GM12874 (cell line): ENCODE measurements around the gene PAPOLG.

ENCODE experiments used
- TF ChIP-seq, protein P1 (sequence below): IDR thresholded peaks from 2 replicates; pipeline ENCODE4 v1.5.1; 2011; ENCODE audit warnings: low read depth, mild to moderate bottlenecking, control low read depth, low read length, moderate library complexity; ENCODE audit not compliant: insufficient read depth

Gene PAPOLG

DNA sequence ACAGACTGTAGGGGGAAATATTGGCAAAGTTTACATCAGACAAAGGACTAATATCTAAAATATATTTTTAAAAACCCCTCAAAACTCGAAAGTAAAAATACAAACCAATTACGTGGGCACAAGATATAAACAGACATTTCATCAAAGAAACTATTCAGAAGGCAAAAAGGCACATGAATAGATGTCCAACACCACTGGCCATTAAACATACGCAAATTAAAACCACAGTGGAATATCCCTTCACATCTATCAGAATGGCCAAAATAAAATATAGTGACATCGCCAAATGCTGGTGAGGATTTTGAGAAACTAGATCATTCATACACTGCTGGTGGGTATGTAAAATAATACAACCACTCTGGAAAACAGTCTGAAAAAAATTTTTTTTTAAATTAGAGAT is 30.6 kb upstream of the PAPOLG start:
- TF ChIP-seq, protein P1, sequence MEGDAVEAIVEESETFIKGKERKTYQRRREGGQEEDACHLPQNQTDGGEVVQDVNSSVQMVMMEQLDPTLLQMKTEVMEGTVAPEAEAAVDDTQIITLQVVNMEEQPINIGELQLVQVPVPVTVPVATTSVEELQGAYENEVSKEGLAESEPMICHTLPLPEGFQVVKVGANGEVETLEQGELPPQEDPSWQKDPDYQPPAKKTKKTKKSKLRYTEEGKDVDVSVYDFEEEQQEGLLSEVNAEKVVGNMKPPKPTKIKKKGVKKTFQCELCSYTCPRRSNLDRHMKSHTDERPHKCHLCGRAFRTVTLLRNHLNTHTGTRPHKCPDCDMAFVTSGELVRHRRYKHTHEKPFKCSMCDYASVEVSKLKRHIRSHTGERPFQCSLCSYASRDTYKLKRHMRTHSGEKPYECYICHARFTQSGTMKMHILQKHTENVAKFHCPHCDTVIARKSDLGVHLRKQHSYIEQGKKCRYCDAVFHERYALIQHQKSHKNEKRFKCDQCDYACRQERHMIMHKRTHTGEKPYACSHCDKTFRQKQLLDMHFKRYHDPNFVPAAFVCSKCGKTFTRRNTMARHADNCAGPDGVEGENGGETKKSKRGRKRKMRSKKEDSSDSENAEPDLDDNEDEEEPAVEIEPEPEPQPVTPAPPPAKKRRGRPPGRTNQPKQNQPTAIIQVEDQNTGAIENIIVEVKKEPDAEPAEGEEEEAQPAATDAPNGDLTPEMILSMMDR: no peak

DNA sequence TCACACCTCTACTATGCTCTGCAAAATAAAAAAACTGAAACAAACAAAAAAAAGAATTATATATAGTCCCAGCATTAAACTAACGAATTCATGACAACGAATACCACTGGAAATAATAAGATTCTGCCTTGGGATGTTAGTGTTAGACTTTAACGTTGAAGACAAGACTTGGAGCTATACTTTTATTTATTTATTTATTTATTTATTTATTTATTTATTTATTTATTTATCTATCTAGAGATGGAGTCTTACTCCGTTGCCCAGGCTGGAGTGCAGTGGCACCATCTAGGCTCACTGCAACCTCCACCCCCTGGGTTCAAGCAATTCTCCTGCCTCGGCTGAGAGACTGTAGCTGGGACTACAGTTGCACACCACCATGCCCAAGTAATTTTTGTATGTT is 27.2 kb upstream of the PAPOLG start:
- TF ChIP-seq, protein P1: no peak

GRCh38 chr2:60735496-60736250 is 20.4 kb upstream of the PAPOLG start:
- TF ChIP-seq, protein P1: no peak

DNA sequence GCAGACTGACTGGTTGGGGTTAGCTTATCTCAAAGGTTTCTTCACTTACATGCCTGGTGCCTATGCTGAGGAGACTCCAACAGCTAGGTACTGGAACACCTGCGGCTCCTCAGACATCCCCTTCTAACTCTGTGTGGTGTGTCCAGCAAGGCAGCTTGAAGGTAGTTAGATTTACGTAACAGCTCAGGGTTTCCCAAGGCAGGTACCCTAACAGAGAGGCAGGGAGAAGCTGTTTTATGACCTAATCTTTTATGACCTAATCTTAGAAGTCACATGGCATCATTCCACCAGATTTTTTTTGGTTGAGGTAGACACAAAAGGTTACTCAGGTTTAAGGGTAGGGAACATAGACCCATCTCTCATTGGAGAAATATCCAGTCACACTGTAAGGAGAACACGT is 17.4 kb upstream of the PAPOLG start:
- TF ChIP-seq, protein P1: no peak

DNA sequence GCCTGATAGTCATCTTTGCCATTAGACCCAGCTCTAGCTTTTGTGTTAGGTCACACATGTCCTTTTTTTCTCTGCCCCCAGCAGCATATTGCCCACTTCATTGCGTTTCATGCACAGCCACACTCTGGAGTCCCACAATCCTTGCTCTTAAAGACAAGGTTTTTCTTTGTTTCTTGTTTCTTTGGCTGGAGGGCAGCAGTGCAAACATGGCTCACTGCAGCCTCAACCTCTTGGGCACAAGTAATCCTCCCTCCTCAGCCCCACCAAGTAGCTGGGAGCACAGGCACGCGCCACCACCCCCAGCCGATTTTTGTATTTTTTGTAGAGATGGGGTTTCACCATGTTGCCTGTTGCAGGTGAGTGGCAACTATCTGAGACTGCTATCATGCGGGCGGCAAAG is 16.9 kb upstream of the PAPOLG start:
- TF ChIP-seq, protein P1: no peak

- TF ChIP-seq, protein P1: no peak
Measured at GRCh38 chr2:60741576-60741975, 14.5 kb upstream of the PAPOLG start.

DNA sequence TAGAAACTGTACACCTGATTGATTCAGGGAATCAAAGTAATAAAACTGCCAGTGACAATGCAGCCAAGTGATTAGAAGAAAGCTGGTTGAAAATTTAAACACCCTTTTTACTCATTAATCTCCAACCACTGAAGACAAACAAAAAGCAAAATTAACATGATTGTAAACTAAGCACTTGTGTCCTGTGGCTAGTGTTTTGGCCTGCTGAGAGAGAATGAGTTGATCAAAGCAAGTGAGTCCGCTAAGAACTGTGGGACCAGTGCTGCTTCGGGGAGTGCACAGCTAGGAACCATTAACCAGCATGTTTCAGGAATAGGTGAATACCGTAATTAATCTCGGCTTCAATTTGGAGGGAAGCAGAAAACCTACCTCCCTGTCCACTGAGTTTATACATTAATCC is 13.6 kb upstream of the PAPOLG start:
- TF ChIP-seq, protein P1: no peak
